Measurements from ENCODE around the gene CLDN20. TPM values are rescaled to one million over a fixed set of nuclear protein-coding genes. Genes with fewer than 3 reads are reported as not detected.
"Not testable (repeated sequence)": the region's sequence is repeated elsewhere in the genome, so short reads cannot be mapped to it uniquely, and the experiment has no call there.

CLDN20 gene
- total RNA-seq, 1 donor from 2014 or later, result 0.19 TPM

DNA sequence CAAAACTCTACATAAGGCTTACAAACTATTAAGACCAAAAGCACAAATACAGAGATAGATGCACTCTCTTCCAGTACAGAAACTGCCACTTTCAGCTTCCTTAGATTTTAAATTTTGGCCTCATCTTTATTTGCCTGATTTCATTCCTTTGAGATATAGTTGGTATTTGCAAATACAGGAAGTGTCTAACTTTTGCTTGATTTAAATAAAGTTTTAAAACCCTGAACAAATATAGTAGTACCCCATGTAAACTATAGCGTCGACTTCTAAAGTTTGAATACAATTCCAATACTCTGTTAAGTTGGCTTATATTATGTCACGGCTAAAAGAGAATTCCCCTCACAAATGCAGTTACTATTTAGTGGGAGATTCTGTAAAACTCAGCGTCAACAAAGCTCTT, 1.2 kb upstream of the CLDN20 start:
- intact Hi-C loops (cut with DNase I), result no loop called here
- no peak for DNase-seq (ENCODE audit: missing footprints)
- ATAC-seq, result no peak

DNA sequence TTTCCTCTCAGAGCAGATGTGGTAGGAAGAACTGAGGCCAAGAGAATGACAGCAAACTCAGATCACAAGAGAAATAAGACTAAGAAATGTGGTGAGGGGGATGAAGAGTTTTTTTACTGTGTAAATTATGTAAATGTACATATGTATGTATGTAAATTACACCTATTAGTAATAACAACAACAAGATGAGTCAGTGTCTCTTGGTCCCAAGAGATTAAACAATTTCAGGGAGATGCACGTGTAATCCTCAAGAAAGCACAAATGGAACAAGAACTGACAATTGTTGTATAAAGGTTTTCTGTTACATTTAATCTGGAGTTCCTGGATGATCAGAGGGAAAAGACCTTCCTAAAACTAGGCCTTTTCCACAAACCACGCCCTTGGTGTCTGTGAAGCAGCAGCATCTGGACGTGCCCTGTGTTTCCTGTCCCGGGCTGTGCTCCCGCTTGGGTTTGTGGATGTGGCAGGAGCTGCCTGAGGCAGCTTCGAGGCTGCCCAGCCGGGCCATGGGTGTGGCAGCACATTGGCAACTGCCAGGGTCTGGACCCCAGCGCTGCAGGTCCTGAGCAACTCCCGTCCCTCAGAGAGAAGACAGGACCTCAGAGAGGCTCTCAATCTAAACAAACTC, 994 bp downstream of the CLDN20 start:
- intact Hi-C loops (cut with DNase I), result no loop called here
- no peak for DNase-seq (ENCODE audit: missing footprints)
- ATAC-seq, result no peak

DNA sequence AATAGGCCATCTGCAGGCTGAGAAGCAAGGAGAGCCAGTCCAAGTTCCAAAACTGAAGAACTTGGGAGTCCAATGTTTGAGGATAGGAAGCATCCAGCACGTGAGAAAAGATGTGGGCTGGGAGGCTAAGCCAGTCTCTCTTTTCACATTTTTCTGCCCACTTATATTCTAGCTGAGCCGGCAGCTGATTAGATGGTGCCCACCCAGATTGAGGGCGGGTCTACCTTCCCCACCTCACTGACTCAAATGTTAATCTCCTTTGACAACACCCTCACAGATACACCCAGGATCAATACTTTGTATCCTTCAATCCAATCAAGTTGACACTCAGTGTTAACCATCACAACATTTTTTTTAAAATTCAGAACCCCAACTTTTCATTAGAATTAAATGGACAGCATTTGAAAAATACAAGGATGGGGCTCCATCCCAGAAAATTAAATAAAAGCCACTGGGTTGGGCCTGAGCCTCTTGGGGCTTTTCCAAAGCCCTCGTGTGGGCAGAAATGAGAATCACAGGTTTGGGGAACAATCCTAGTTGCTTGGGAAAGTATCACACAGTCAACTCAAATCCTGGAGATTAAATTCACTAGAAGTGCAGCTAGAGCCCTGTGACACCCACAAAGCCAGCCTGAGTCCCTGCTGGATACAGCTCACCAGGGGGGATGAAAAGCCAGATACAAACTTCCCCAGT, 2.2 kb downstream of the CLDN20 start:
- intact Hi-C loops (cut with DNase I), result no loop called here
- DNase-seq (ENCODE audit: missing footprints) (no peak), ATAC-seq (no peak)

DNA sequence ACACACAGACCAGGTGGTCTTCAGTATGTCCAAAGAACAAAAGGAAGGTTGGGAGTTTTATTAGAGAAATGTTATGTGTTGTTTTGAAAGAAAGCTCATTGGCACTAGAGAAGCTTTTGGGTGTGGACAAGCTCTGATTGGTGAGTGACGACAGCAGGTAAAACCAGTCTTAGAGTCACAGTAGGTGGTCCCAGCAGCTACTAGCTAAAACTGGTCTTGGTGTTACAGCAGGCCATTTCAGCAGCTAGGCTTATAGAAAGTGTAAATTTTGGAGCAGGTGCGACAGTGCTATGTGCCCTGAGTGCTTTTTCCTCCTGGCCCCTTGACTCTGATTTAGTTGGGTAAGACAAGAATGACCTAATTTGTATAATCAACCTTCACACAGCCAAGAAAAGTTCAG, 3.6 kb downstream of the CLDN20 start:
- no peak for DNase-seq (ENCODE audit: missing footprints)
- no peak for ATAC-seq
- intact Hi-C loops (cut with DNase I), result no loop called here

DNA sequence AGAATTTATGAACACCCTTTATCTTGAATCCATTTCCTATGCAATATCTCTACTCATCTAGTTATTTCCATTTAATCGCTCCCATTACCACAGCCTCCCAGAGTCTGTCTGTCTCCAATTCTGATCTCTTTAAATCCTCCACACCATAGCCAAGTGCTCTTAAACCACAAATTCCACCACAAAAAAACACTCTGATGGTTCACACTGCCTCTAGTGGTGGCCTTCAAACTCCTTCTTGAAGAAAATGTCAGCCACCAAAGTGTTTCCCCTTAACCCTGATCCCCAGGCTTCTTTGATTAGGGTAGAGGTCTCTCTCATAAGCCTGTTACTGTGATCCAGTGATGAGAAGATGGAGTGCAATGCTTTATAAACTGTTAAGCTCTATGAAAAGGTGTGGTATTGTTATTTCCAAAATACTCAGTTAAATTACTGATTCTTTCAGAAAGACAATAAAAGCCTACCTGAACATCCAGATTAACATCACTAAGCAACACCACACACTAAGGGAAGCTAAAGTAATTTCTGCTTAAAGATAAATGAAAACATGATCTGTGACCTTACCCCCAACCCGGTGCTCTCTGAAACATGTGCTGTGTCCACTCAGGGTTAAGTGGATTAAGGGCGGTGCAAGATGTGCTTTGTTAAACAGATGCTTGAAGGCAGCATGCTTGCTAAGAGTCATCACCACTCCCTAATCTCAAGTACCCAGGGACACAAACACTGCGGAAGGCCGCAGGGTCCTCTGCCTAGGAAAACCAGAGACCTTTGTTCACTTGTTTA, 4.5 kb downstream of the CLDN20 start:
- intact Hi-C loops (cut with DNase I); ATAC-seq; DNase-seq (ENCODE audit: missing footprints): not testable (repeated sequence)

DNA sequence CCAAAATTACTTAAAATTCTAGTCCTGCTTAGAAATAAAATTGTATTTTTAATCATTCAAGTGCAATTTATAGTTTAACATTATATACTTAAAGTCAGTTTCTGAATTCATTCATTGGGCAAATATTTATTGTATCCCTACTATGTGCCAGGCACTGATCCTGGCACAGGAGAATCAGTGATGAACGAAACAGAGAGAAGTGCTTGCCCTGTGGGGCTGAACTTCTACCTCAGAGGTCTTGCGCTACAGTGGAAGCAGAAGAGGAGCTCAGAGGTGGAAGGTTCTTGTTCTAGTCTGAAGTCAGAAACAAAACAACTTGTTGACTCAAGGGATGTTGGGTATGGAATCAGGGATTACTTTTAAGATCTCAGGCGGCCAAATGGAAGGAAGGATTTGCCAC, 6.0 kb downstream of the CLDN20 start:
- intact Hi-C loops (cut with DNase I), result no loop called here
- DNase-seq (ENCODE audit: missing footprints) (no peak), ATAC-seq (no peak)

DNA sequence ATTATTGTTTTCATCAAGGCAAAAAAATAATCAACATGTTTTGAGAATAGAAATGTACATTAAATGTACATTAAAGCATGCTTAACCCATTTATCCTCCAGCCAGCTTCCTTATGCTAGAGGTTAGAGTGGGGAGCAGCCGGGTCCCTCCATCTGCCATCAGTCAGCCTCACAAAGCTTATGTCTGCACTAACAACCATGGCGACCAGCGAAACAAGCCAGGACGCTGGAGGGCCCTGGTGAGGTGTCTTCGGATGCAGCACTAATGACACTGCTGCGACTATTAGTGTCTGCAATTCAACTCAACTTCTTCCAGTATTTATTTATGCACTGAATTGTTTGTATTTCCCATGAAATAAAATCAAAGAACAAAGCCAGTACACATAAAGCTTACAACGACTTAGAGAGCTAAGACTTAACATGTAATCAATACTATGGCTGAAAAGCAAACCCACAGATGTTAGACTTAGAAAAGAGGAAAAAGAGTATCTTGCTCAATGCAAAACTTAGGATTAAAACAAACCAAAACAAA, 6.8 kb downstream of the CLDN20 start:
- no peak for ATAC-seq
- intact Hi-C loops (cut with DNase I), result no loop called here
- no peak for DNase-seq (ENCODE audit: missing footprints)

DNA sequence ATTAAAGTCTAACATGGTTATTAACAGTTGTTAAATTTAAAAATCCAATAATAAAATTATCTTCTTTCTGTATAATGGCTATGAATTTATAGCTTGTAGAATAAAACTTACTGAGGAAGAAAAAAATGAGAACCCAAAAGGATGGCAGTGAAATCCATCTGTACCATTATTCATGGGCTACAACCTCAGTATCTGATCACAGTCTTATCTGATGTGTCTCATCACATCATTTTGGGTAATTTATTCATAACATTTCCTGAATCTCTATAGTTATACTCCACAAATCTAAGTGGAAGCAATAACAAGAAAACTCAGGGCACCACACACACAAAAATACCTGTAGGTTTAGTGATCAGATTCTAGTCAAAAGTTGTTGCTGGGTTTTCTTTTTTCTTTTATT, 7.3 kb downstream of the CLDN20 start:
- intact Hi-C loops (cut with DNase I), result no loop called here
- no peak for DNase-seq (ENCODE audit: missing footprints)
- no peak for ATAC-seq

DNA sequence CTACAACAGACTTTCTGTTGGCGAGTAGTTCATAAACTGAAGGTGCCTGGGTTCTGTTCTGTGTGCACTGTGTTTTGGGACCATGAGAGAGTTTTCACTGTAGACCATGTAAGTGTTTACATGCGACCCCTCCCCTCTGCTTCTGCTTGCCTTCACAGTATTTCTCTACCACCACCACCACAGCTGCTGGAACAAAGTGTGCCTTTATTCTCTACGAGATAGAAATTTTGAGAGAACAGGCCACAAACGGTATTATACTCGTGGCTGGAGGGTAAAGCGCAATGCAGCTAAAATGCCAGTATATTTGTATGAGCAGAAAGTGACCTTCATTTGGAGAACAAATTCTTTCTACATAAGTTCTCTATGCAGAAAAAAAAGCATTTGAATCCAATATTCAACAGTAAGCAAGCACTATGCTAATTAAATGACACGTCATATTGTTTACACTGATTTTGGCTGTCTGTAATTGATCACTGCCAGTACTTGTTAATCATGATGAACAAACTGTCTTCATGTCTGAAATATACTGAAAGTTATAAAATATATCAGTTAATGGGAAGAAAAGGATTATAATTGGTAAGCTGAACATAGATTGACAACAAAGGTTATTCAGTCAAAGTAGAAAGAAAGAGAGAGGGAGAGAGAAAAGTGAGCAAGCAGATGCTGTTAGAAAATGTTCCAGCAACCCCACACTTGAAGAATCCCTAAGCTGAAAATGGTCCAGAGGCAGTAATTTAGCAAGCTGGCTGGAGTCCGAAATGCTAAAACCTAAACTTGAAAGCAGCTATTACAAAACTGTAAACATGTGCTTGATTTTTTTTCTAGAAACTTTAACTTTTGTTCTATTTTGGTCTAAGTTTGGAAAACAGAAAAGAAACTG, 8.8 kb downstream of the CLDN20 start:
- ATAC-seq, result no peak
- no peak for DNase-seq (ENCODE audit: missing footprints)
- intact Hi-C loops (cut with DNase I), result no loop called here

DNA sequence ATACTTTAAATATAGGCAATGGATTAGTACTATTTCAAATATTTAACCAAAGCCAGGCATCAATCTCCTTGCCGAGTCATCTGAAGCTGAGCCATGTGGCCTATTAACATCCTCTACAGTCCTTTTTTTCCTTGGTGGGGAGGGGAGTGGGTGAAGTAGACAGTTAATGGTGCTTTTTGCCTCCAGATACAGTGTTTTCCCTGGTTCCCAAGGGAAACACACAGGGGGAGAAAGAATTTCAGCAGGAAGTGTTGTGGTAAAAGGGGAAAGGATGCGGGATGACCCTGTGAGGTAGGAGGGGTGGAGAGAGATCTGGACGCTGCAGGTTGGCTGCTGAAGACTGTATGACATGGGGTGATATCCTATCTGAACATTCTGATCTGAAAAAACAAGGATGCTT, 9.6 kb downstream of the CLDN20 start:
- intact Hi-C loops (cut with DNase I), result no loop called here
- DNase-seq (ENCODE audit: missing footprints) (no peak), ATAC-seq (no peak)

DNA sequence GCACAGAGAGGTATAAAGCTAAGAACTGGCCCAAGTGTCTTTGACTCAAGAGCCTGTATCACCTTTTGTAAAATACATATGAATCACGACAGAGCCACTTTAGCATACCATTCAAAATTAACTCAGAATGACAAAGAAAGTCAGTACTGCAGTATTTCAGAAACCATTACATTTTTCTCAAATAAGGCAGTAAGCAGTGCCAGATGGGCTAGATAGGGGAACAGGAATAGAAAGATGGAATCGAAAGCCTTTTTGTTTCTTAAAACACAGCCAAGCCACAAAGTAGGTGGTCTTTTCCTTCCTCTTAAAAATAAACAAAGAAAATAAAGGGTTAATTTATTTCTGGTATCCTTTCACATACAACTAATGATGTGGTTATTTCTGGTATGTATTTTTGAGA, 10.3 kb downstream of the CLDN20 start:
- ATAC-seq (no peak), DNase-seq (ENCODE audit: missing footprints) (no peak)
- intact Hi-C loops (cut with DNase I), result no loop called here

DNA sequence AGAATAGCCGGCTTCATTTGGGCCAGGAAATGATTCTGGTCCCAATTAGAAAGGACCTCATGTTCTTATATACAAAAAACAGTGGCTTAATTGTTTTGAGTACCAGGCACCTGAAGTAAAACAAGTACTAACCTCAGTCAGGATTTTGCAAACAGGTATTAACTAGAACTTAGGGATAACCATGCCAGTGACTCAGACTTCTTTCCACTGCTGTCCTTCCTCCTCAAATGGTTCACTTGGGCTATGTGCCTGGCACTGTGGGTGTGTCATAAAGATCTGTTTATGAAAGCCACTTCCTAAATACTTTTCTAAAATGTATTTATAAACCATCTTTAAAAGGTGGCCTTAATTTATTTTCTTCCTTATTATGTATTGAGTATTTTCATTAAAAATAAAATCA, 10.7 kb downstream of the CLDN20 start:
- intact Hi-C loops (cut with DNase I), result no loop called here
- ATAC-seq (no peak), DNase-seq (ENCODE audit: missing footprints) (no peak)

DNA sequence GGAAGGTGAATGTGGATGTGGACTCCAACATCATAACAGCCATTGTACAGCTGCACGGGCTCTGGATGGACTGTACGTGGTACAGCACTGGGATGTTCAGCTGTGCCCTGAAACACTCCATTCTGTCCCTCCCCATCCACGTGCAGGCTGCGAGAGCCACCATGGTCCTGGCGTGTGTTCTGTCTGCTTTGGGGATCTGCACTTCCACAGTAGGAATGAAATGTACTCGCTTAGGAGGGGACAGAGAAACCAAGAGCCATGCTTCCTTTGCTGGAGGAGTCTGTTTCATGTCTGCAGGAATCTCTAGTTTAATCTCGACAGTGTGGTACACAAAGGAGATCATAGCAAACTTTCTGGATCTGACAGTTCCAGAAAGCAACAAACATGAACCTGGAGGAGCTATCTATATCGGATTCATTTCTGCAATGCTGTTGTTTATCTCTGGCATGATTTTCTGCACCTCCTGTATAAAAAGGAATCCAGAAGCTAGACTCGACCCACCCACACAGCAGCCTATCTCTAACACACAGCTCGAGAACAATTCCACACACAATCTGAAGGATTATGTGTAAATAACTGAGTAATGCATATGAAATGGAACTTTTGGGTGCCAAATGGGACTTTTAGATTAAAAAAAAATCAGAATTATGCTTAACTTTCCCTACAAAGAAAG, 12.1 kb downstream of the CLDN20 start:
- peak; percentile 75 for ATAC-seq
- intact Hi-C loops (cut with DNase I), result loop anchor here (5.0 kb wide), 1 partner anchor 36 kb away; the partner anchor contains the start of gene TFB1M
- peak; percentile 62 for DNase-seq (ENCODE audit: missing footprints)

DNA sequence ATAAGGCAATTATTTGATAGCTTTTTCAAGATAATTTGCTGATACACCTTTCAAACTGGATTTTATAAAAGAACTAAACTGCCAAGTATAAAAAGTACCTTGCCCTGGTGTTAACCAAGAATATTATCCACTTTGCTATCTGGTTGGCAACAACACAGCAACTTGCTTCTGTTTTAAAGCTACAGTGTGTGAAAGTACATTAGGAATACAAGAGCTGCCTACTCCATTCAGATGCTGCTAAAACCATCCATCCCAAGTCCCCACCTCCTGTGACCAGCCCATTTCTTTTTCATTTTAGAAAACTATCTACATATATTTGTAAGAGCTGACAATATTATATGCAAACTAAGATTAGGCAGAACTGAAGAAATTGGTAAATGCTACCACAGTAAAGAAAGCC, 12.8 kb downstream of the CLDN20 start:
- ATAC-seq (peak; percentile 63), DNase-seq (ENCODE audit: missing footprints) (no peak)
- intact Hi-C loops (cut with DNase I), result loop anchor here (5.0 kb wide), 1 partner anchor 36 kb away; the partner anchor contains the start of gene TFB1M

DNA sequence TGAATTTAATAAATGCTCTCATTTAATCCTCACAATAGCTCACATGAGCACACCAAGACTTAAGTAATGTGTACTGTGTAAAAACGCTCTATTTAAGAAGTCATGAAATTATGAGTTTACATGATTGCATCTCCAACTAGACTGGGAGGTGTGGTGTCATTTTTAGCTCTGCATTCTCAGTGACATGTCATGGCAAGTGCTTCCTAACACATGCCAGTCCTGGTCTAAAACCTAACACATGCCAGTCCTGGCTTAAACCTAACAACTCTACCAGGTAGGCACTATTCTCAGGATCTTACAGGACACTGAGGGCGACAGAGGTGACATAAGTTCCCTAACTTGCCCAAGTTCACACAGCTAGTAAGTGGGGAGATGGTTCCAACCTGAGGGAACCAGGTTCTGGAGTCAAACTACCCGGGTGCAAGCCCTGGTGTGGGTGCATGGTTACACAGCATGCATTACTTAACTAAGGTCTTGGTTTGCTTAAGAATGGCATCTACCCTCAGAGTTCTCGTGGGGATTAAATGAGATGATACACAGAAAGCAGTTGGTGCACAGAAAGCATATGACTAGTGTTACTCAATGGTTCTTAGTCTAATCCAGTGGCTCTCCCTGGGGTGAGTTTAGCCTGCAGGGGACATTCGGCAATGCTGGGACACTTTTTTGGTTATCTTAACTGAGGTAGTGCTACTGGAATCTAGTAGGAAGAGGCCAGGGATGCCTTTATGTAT, 14.7 kb downstream of the CLDN20 start:
- ATAC-seq (peak; percentile 40), DNase-seq (ENCODE audit: missing footprints) (no peak)
- intact Hi-C loops (cut with DNase I), result loop anchor here (5.0 kb wide), 1 partner anchor 34 kb away; the partner anchor contains the start of gene TFB1M

DNA sequence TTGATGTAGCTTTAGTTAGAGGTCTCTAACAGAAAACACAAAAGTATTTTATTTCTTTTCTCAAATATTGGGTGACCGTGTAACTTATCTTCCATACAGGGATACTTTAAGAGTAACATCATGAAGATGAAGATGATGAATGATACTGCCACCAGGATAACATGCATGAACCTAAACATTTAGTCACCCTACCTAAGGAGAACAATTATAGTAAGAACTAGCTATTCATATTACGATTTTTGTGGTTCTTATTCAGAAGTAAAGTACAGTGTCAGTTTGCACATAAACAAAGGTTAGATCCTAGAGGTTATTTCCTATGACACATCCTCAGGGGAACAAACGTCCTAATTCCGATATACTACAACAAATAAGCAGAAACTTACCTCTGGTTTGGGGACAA, 21.0 kb downstream of the CLDN20 start:
- no peak for DNase-seq (ENCODE audit: missing footprints)
- no peak for ATAC-seq
- intact Hi-C loops (cut with DNase I), result no loop called here

DNA sequence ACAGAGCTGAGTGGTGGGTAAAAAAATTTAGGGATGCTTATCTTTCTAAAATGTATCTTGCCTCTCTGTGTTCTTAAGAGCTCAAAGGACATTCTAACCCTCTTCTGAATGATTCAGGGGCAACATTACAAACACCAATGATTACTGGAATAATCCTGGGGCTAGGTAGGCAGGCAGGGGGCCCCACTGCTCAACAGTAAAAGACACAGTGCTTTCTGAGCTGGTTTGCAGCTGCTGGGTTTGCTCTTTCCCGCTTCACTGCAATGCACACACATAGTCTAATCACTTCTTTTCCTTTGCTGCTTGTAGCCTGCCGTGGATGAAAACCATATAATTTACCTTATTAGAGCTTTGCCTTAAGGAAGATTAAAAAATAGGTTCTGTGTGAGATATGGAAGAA, 23.9 kb downstream of the CLDN20 start:
- intact Hi-C loops (cut with DNase I), result no loop called here
- DNase-seq (ENCODE audit: missing footprints), result no peak
- ATAC-seq, result peak; percentile 34

DNA sequence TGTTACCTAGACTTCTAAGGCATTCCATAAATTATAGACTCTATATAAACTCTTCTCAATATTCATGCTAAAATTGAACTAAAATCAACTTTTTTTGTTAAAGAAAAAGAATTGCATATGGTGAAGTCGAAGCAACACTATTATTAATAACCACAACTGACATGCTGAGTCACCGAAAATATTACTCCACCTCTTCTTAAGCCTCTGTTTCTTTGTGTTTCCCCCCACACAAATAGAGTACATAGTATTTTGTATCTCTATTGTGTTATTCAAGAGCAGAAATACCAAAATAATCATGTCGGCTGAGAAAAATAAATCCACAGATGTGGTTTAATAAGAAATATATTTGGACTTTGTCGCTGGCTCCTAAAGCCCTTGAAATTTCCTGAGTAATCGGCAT, 26.7 kb downstream of the CLDN20 start:
- ATAC-seq (no peak), DNase-seq (ENCODE audit: missing footprints) (no peak)
- intact Hi-C loops (cut with DNase I), result no loop called here
